Neural cell (in vitro differentiated cells): ENCODE results near the gene MON2.

ENCODE experiments used
- CTCF ChIP-seq: fragments of 450-650 bp; IDR thresholded peaks from 2 replicates; pipeline ENCODE4 v1.5.1; 2014; ENCODE audit warnings: antibody characterized with exemption, mild to moderate bottlenecking, moderate library complexity; ENCODE audit not compliant: poor library complexity, severe bottlenecking
- TAF1 ChIP-seq: IDR thresholded peaks from 2 replicates; pipeline ENCODE4 v1.6.1; 2012; ENCODE audit warnings: low read depth

GRCh38 chr12:62625228-62625627, 158.6 kb downstream of the MON2 start:
- no peak for TF ChIP-seq CTCF
- TF ChIP-seq TAF1: no peak
